GM19397 (cell line): Measurements from ENCODE around the gene GADD45GIP1.

Experiments used
- ATAC-seq: cut with Tn5 transposase; IDR thresholded peaks from one replicate; pipeline ENCODE4 v1.9.1; 2021; ENCODE audit warnings: mild to moderate bottlenecking, moderate library complexity; ENCODE audit not compliant: unreplicated experiment

Gene GADD45GIP1

DNA sequence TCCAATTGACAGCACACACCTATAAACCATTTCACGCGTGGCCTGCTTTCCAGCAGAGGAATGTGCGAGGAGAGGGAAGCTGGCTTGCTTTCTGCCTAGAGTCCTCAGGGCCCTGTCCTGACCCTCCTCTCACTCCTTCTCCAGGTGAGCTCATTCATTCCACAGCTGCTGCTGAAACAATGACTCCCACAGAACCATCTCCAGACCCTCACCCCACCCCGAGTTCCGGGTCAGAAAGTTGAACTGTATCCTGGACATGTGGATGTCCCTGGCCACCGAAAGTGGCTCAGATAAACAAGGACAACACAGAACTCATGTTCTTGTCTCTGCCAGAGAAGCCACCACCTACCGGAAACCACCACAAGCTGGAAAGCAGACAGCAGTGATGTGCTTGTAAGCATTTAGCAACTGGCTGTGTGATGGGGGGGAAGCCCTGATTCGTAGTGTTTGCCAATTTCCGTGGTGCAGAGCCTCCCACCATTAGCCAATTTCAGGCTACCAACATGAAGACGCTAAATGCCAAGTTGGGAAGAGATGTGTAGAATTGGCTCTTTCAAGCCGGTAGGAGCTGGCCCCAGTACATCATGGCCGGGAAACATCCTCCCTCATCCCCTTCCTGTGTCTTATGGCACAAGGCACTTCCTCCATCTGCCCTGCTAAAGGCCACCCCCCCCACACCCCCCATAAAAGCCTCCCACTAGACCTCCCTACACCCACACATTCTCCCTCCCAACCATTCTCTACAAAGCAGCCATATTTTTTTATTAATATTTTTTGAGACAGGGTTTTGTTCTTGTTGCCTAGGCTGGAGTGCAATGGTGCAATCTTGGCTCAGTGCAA lies 43.0 kb downstream of the GADD45GIP1 start:
- ATAC-seq = no peak

DNA sequence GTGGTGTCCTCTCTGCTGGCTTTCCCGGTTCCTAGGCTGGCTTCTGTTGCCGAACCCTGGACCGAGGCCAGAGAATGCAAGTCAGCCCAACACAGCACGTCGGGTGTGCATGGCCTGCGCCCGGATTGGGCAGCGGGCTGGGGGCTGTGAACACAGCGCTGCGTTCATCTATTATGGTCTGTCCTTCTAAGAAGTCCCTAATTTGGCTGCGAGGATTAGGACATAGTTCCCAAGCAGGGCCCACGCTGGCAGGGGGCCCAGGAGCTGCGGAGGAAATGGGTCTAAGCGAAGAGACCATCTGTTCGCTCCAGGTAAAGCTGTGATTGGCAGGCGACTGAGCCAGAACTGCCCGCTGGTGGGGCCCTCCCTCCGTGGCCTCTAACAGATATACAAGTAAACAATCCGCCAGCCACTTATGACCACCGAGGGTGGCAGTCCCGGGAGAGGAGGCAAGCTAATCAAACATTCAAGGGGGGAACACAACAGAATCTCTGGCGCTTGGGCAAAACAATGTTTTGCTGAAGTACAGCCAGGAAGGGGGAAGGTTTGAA lies 43.9 kb downstream of the GADD45GIP1 start:
- no peak for ATAC-seq

- ATAC-seq = no peak
Measured at GRCh38 chr19:12912571-12912970, 44.5 kb downstream of the GADD45GIP1 start.

GRCh38 chr19:12907166-12907565 lies 49.9 kb downstream of the GADD45GIP1 start:
- ATAC-seq = no peak
